Gastroesophageal sphincter (tissue), 3 donors: ENCODE measurements around the gene FADS3.

ENCODE experiments used
- CTCF ChIP-seq, 4 experiments: fragments of 200-600 bp in 2 of 4; fragments of 450-650 bp in 2 of 4; sonication (generic) in 1 of 4; IDR thresholded peaks; one replicate each; pipeline ENCODE4 v1.5.1; 2017 to 2019; ENCODE audit warnings: antibody characterized with exemption in 4 of 4, mild to moderate bottlenecking in 2 of 4, moderate library complexity in 2 of 4
- POLR2A ChIP-seq, 2 donors: fragments of 450-650 bp; IDR thresholded peaks; one replicate each; pipeline ENCODE4 v1.6.1; 2017; ENCODE audit warnings: antibody characterized with exemption in 2 of 2, mild to moderate bottlenecking in 2 of 2, moderate library complexity in 1 of 2

GRCh38 chr11:61833471-61833870 is 57.9 kb downstream of the FADS3 start:
- TF ChIP-seq POLR2A (IDR thresholded peaks at IDR 0.05), result no peak
- no peak for TF ChIP-seq CTCF (IDR thresholded peaks at IDR 0.05)
